ENCODE results near the gene PFKM.

GRCh38 chr12:48123169-48123568 lies 4.0 kb downstream of the PFKM start:
- no peak for TF ChIP-seq TAF1 (IDR thresholded peaks at IDR 0.05; ENCODE audit: borderline replicate concordance, insufficient read depth, low read length)
- TF ChIP-seq POLR2AphosphoS5 (IDR thresholded peaks at IDR 0.05; ENCODE audit: low read depth, low read length), result no peak
- no peak for TF ChIP-seq REST (IDR thresholded peaks at IDR 0.05; ENCODE audit: insufficient read depth in 1 of 2, low read depth in 2 of 2, low read length in 2 of 2)
- no peak for TF ChIP-seq FOXP2 (optimal IDR thresholded peaks at IDR 0.05; ENCODE audit: borderline replicate concordance, extremely low read depth, extremely low read length, insufficient read depth)

All from PFSK-1 (cell line).